Prostate gland (tissue), 2 donors: Measurements from ENCODE around the gene ANKIB1.

Source experiments
- POLR2AphosphoS5 ChIP-seq: sonication (generic); formaldehyde crosslinking; IDR thresholded peaks from one replicate; pipeline ENCODE4 v1.6.1; 2017; ENCODE audit warnings: antibody characterized with exemption
- TF ChIP-seq, protein P1 (sequence below), 4 experiments: fragments of 200-600 bp in 2 of 4; fragments of 450-650 bp in 2 of 4; sonication (generic) in 2 of 4; IDR thresholded peaks; 1 replicate in 3 of 4; 2 replicates in 1 of 4; pipeline ENCODE4 v1.5.1; 2016 to 2019; ENCODE audit warnings: antibody characterized with exemption in 4 of 4, mild to moderate bottlenecking in 2 of 4, moderate library complexity in 2 of 4

DNA sequence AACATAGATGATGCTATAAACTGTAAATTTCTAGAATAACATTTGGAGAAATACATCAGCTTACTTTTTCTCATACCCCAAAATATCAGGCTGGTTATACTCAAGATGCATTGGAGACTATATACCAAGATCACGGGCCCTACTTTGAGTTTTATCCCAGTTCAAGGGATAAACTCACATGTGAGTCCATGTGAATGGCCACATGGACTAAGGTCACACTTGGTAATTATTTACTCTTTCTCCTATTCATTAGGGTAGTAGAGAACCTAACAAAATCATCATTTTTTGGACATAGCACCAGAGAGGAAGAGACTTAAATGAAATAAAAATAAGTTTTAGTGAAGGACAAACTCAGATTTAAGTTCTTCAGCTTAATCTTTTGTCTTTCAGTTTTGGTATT is 108.4 kb downstream of the ANKIB1 start:
- TF ChIP-seq, protein P1, sequence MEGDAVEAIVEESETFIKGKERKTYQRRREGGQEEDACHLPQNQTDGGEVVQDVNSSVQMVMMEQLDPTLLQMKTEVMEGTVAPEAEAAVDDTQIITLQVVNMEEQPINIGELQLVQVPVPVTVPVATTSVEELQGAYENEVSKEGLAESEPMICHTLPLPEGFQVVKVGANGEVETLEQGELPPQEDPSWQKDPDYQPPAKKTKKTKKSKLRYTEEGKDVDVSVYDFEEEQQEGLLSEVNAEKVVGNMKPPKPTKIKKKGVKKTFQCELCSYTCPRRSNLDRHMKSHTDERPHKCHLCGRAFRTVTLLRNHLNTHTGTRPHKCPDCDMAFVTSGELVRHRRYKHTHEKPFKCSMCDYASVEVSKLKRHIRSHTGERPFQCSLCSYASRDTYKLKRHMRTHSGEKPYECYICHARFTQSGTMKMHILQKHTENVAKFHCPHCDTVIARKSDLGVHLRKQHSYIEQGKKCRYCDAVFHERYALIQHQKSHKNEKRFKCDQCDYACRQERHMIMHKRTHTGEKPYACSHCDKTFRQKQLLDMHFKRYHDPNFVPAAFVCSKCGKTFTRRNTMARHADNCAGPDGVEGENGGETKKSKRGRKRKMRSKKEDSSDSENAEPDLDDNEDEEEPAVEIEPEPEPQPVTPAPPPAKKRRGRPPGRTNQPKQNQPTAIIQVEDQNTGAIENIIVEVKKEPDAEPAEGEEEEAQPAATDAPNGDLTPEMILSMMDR (IDR thresholded peaks at IDR 0.05), result no peak
- no peak for TF ChIP-seq POLR2AphosphoS5
